Cerebellar nuclear complex (tissue), 1 donor: Measurements from ENCODE around the gene ANKEF1.
"Not testable (repeated sequence)": the region's sequence is repeated elsewhere in the genome, so short reads cannot be mapped to it uniquely, and the experiment has no call there.

ENCODE experiments used
- DNase-seq, 2 experiments: peaks; one replicate each; lab custom pipeline; 2025; lab: John Stamatoyannopoulos, UW

ANKEF1 gene

GRCh38 chr20:10032269-10032668, 2.5 kb upstream of the ANKEF1 start:
- DNase-seq: not testable (repeated sequence)

GRCh38 chr20:10033905-10034650, 709 bp upstream of the ANKEF1 start:
- DNase-seq: no peak

- DNase-seq: not testable (repeated sequence)
Observed at GRCh38 chr20:10036321-10036720, 1.5 kb downstream of the ANKEF1 start.

- DNase-seq: no peak
Observed at GRCh38 chr20:10040070-10040975, 5.5 kb downstream of the ANKEF1 start.

- DNase-seq: no peak
Observed at GRCh38 chr20:10042086-10042485, 7.3 kb downstream of the ANKEF1 start.

- DNase-seq: no peak
Observed at GRCh38 chr20:10047427-10047826, 12.6 kb downstream of the ANKEF1 start.

- DNase-seq: no peak
Observed at GRCh38 chr20:10051185-10051584, 16.4 kb downstream of the ANKEF1 start.

- DNase-seq: no peak
Observed at GRCh38 chr20:10059006-10059405, 24.2 kb downstream of the ANKEF1 start.

GRCh38 chr20:10060226-10060625, 25.4 kb downstream of the ANKEF1 start:
- DNase-seq: no peak

- no peak for DNase-seq
Observed at GRCh38 chr20:10061641-10062040, 26.9 kb downstream of the ANKEF1 start.

- no peak for DNase-seq
Observed at GRCh38 chr20:10063482-10063881, 28.7 kb downstream of the ANKEF1 start.

- DNase-seq: no peak
Observed at GRCh38 chr20:10064611-10065010, 29.8 kb downstream of the ANKEF1 start.

- DNase-seq: no peak
Observed at GRCh38 chr20:10065154-10065833, 30.5 kb downstream of the ANKEF1 start.

GRCh38 chr20:10067321-10067720, 32.5 kb downstream of the ANKEF1 start:
- no peak for DNase-seq

GRCh38 chr20:10074513-10074912, 39.7 kb downstream of the ANKEF1 start:
- no peak for DNase-seq

GRCh38 chr20:10075606-10076005, 40.8 kb downstream of the ANKEF1 start:
- DNase-seq: no peak

- DNase-seq: no peak
Observed at GRCh38 chr20:10076126-10077080, 41.6 kb downstream of the ANKEF1 start.

- DNase-seq: no peak
Observed at GRCh38 chr20:10077081-10077471, 42.3 kb downstream of the ANKEF1 start.

- no peak for DNase-seq
Observed at GRCh38 chr20:10077886-10078285, 43.1 kb downstream of the ANKEF1 start.

GRCh38 chr20:10078403-10078802, 43.6 kb downstream of the ANKEF1 start:
- no peak for DNase-seq

- DNase-seq: no peak
Observed at GRCh38 chr20:10079964-10080363, 45.2 kb downstream of the ANKEF1 start.
